Measurements from ENCODE around the gene NUCB1.

- TF ChIP-seq, protein P1, sequence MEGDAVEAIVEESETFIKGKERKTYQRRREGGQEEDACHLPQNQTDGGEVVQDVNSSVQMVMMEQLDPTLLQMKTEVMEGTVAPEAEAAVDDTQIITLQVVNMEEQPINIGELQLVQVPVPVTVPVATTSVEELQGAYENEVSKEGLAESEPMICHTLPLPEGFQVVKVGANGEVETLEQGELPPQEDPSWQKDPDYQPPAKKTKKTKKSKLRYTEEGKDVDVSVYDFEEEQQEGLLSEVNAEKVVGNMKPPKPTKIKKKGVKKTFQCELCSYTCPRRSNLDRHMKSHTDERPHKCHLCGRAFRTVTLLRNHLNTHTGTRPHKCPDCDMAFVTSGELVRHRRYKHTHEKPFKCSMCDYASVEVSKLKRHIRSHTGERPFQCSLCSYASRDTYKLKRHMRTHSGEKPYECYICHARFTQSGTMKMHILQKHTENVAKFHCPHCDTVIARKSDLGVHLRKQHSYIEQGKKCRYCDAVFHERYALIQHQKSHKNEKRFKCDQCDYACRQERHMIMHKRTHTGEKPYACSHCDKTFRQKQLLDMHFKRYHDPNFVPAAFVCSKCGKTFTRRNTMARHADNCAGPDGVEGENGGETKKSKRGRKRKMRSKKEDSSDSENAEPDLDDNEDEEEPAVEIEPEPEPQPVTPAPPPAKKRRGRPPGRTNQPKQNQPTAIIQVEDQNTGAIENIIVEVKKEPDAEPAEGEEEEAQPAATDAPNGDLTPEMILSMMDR (IDR thresholded peaks at IDR 0.05) = no peak
- no peak for TF ChIP-seq POLR2A (IDR thresholded peaks at IDR 0.05)
Measured at GRCh38 chr19:48943081-48943480, 43.0 kb downstream of the NUCB1 start.

Measured in body of pancreas (tissue), 4 donors.